Gastroesophageal sphincter (tissue), 3 donors: ENCODE measurements around the gene TMEM181.

Source experiments
- CTCF ChIP-seq, 4 experiments: fragments of 200-600 bp in 2 of 4; fragments of 450-650 bp in 2 of 4; sonication (generic) in 1 of 4; IDR thresholded peaks; one replicate each; pipeline ENCODE4 v1.5.1; 2017 to 2019; ENCODE audit warnings: antibody characterized with exemption in 4 of 4, mild to moderate bottlenecking in 2 of 4, moderate library complexity in 2 of 4
- POLR2AphosphoS5 ChIP-seq: sonication (generic); formaldehyde crosslinking; IDR thresholded peaks from one replicate; pipeline ENCODE4 v1.6.1; 2017; ENCODE audit warnings: antibody characterized with exemption

GRCh38 chr6:158531970-158532369 is 27.9 kb upstream of the TMEM181 start:
- TF ChIP-seq CTCF (IDR thresholded peaks at IDR 0.05) (no peak), POLR2AphosphoS5 (no peak)
